Fibroblast of skin of abdomen (primary cell): ENCODE data around the gene USH1G.
"Not testable (repeated sequence)": the region's sequence is repeated elsewhere in the genome, so short reads cannot be mapped to it uniquely, and the experiment has no call there.

Source experiments
- DNase-seq: peaks from one replicate; pipeline ENCODE4 v3.0.0-alpha.2; 2013

USH1G gene

GRCh38 chr17:74930535-74931036 lies 7.5 kb upstream of the USH1G start:
- no peak for DNase-seq

- DNase-seq: no peak
Observed at GRCh38 chr17:74928786-74929185, 5.7 kb upstream of the USH1G start.

DNA sequence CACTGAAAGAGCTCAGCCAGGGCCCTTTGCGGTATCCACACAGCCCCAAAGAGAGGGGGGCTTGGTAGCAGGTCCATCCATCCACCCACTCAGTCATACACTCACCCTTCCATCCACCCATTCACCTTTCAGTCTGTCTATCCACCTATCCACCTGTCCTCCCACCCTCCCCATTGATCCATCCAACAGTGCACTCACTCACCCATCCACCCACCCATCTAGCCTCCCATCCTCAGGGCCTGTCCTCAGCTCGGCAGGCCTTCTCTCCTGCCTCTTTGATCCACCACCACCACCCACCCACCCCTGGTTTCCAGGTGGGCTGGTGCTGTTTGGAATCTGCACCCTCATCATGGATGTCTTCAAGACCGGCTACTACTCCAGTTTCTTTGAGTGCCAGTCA lies 2.2 kb upstream of the USH1G start:
- no peak for DNase-seq

DNA sequence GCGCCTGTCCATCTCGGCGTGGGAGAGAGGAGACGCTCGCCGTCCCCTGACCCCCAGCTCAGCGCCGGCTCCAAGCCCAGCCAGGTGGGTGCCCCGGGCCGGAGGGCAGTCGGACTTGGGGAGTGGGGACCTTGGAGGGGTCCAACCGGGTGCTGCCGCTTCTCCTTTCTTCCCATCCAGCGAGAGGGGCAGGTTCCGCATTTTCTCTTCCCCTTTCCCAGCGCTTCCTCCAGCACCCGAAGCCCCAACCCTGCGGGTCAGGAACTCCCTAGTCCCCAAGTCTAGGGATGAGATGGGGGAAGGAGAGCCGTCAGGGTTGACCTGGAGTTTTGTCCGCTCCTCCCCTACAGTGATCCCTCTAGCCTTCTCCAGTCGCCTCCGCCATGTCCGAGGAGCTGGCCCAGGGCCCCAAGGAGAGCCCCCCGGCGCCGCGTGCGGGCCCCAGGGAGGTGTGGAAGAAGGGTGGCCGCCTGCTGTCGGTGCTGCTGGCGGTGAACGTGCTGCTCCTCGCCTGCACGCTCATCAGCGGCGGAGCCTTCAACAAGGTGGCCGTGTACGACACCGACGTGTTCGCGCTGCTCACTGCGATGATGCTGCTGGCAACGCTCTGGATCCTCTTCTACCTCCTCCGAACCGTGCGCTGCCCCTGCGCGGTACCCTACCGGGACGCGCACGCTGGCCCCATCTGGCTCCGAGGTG lies 1.3 kb upstream of the USH1G start, which contains the start of gene OTOP2:
Gene OTOP2, plus strand, starts transcription at position 24 of the 699 bp plus-strand sequence. Its CDS starts 360 bp downstream, at position 384.
- DNase-seq: no peak

DNA sequence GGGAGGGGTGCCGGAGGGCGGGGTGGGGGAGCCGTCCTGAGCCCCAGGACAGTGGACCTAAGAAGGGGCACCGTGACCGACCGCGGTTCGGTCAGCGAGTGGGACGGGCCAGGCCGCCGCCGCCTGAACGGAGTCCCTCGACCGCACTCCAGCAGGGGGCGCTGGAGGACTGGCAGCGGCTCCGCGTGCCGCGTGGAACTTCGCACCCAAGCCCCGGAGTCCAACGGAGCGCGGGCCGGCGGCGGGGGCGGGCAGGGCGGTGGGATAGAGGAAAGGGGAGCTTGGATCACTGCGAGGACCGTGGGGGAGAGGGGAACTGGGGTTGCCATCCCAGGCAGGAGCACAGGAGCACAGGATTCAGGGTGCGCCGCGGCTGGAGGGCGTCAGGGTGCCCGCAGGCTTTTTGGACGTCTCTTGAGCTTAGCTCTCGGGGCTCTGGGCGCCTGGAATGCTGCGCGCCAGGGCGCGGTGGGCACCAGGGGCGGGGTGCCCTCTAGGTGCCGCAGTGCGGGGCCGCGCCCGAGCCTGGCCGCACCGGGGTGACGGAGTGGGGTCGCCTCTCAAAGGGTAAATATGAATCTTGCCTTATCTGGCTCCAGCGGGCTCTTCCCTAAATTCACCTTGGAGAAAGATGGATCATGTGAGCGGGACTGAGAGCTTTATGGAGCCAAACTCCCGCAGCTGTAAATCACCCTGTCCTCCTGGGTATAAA lies 639 bp upstream of the USH1G start:
- DNase-seq: peak; percentile 5

GRCh38 chr17:74922172-74922571 lies 883 bp downstream of the USH1G start:
- DNase-seq: no peak

DNA sequence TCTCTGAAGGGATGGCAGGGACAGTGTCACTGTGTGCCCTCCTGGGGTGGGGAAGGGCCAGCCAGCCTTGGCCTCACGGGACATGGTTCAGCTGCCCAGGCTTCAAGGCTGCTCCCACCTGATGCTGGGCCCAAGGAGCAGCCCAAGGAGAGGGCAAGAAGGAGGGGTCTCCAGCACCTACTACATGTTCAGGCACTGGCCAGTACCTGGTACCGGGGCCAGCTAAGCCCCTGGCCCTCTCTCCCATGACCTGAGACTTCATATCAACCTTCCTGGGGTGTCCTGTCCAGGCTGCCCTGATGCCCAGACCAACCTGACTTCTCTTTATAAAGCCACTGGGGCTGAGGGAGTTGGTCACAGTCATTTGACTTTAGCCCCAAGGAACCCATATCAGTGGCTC lies 1.3 kb downstream of the USH1G start:
- no peak for DNase-seq

DNA sequence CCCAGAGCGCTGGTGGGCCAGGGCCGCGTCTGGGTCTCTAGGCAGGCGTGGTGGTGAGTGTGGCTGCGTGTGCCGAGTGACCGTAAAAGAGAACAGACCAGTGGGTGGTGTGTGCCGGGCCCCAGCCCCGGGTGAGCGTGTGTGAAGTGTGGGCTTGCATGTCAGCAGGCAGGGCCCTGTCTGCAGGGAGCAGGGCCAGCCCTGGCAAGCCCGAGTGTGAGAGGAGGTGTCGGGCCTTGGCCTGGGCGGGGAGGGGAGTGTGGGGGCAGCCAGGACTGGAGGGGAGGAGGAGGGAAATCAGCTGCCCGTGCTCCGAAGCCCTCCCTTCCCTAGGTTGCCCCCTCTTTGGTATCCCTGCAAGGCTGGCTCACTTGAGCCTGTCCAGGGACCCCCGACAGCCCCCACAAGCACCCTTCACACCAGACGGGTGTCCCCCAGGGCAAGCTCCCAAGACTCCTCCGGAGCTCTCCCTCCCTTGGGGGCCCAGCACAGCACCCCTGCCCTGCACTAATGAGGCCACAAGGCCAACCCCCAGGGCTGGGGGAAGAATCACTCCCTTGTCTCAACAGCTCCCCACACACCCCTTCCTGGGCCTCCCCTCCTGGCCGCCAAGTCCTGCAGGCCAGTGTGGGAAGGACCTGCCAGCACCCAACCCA lies 1.9 kb downstream of the USH1G start:
- no peak for DNase-seq

DNA sequence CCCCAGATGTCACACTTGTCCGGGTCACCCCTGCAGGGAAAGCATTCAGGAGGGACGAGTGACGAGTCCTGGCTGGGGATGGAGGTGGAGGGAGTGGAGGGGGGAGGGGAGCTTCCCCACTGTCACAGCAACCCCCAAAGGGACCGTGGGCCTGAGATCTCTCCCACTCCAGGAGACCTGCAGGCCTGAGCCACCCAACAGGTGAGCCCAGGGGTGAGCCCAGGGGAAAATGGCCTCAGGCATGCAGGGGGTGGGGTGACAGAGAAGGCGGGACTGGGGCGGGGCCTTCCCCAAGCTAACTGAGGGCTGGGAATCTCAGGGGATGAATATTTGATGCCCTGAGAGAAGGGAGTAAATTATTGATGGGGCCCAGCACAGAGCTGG lies 2.4 kb downstream of the USH1G start:
- DNase-seq: no peak

DNA sequence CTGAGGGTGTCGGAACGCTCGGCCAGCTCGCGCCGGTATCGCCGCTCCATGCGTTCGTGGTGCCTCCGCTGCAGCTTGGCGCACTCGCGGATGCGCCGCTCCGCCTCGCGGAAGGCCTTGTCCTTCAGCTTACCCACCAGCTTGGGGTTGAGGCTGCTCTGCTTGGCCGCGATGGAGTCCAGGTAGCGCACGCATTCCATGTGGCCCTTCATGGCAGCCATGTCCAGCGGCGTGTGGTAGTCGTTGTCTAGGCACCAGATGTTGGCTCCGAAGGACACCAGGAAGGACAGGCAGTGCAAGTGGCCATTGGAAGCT lies 2.8 kb downstream of the USH1G start:
- no peak for DNase-seq

GRCh38 chr17:74919440-74920305 lies 3.4 kb downstream of the USH1G start:
- no peak for DNase-seq

- DNase-seq: no peak
Observed at GRCh38 chr17:74918906-74919305, 4.1 kb downstream of the USH1G start.

DNA sequence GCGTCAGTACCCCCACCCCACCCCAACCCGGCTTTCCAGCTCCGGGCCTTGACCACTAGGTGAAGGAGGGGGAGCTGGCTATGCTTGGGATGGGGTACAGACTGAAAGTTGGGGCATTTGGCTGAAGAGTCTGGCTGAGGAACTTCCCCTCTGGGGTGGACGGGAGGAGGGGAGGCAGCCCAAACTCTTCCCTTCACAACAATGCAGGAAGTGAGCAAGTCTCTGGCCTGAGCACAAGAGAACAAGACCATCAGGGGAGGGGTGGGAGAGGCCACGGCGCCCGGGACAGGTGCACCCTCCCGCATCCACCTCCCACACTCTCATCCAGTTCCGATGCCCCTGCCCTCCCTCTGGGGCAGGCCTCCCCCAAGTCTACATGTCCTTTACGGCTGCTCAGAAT lies 5.6 kb downstream of the USH1G start:
- no peak for DNase-seq

DNA sequence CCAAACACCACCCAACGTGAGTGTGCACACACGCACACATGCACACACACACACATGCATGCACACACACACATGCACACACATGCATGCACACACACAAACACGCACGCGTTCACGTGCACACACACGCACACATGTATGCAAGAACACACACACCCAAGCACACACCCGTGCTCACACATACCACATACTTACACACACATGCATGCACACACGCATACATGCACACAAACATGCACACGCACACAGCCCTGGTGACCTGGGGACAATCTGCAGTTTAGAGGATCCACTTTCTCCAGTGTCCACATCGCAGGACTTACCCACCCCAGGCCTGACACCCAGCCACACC lies 6.2 kb downstream of the USH1G start:
- no peak for DNase-seq

DNA sequence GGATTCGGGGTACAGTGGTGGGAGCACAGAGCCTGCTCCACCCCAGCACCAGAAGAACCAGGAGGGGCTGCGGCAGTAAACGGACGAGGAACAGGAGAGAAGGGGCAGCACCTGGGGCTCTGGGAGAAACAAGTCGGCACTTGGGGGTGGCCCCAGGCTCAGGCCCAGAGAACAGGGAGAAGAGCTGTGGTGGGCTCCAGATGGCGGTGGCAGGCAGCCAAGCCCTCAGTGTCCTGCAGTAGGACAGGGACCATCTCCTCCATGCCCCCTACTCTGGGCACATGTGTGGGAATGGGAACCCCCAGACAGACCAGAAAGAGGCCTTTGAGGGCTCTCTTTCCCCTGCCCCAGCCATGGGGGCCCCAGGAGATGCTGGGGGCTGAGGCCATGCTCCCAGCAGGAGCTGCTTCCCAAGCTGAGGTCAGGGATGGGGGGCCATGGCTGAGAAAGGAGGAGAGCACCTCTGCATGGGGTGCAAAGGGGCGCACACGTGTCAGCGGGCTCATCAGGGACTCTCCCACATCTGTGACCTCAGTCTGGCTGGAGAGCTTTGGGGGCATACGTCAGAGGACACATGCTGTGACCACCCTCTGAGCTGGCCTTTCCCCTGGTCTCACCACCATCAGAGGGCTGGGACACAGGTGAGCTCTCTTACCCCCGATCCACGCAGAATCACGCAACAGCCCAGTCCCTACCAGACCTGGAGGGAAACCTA lies 6.8 kb downstream of the USH1G start:
- DNase-seq: no peak

GRCh38 chr17:74911423-74911822 lies 11.6 kb downstream of the USH1G start:
- not testable (repeated sequence) for DNase-seq

- not testable (repeated sequence) for DNase-seq
Observed at GRCh38 chr17:74909097-74909496, 14.0 kb downstream of the USH1G start.

DNA sequence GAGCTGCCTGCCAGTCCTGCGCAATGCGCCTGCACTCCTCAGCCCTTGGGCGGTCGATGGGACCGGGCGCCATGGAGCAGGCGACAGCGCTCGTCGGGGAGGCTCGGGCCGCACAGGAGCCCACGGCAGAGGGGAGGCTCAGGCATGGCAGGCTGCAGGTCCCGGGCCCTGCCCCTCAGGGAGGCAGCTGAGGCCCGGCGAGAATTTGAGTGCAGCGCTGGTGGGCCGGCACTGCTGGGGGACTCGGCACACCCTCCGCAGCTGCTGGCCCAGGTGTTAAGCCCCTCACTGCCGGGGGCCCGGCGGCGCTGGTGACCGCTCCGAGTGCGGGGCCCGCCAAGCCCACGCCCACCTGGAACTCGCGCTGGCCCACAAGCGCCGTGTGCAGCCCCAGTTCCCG lies 16.0 kb downstream of the USH1G start:
- no peak for DNase-seq

- DNase-seq: not testable (repeated sequence)
Observed at GRCh38 chr17:74906214-74906793, 16.8 kb downstream of the USH1G start.

- DNase-seq: no peak
Observed at GRCh38 chr17:74904687-74905409, 18.2 kb downstream of the USH1G start.

GRCh38 chr17:74903671-74904070 lies 19.4 kb downstream of the USH1G start:
- no peak for DNase-seq
